Midbrain (tissue), 1 donor: Measurements from ENCODE around the gene PEX26.
"Not testable (repeated sequence)": the region's sequence is repeated elsewhere in the genome, so short reads cannot be mapped to it uniquely, and the experiment has no call there.

Source experiments
- DNase-seq: peaks from one replicate; lab custom pipeline; 2025; lab: John Stamatoyannopoulos, UW

The PEX26 gene

GRCh38 chr22:18119409-18120110 is 41.8 kb downstream of the PEX26 start:
- DNase-seq, result no peak

GRCh38 chr22:18120857-18121256 is 43.1 kb downstream of the PEX26 start:
- no peak for DNase-seq

DNA sequence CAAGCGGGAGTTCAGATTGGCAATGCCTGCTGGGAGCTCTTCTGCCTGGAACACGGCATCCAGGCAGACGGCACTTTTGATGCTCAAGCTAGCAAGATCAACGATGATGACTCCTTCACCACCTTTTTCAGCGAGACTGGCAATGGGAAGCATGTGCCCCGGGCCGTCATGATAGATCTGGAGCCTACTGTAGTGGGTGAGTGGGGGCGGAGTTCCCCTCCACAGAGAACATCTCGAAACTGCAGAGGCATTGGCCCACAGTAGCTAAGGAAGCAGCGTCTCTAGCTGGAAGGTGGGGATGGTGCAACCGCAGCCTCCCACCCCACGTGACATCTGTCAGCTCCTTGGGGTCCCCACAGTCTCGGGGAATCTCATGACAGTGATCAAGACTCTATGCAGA is 43.7 kb downstream of the PEX26 start:
- DNase-seq, result no peak

GRCh38 chr22:18121954-18122554 is 44.3 kb downstream of the PEX26 start:
- DNase-seq, result no peak

GRCh38 chr22:18123476-18124025 is 45.8 kb downstream of the PEX26 start:
- not testable (repeated sequence) for DNase-seq

DNA sequence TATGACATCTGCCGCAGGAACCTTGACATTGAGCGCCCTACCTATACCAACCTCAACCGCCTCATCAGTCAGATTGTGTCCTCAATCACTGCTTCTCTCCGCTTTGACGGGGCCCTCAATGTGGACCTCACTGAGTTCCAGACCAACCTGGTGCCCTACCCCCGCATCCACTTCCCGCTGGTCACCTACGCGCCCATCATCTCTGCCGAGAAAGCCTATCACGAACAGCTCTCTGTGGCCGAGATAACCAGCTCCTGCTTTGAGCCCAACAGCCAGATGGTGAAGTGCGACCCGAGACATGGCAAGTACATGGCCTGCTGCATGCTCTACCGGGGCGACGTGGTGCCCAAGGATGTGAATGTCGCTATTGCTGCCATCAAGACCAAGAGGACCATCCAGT is 48.8 kb downstream of the PEX26 start:
- no peak for DNase-seq

- no peak for DNase-seq
Measured at GRCh38 chr22:18130018-18130417, 52.2 kb downstream of the PEX26 start.

- no peak for DNase-seq
Measured at GRCh38 chr22:18130699-18131429, 53.1 kb downstream of the PEX26 start.

DNA sequence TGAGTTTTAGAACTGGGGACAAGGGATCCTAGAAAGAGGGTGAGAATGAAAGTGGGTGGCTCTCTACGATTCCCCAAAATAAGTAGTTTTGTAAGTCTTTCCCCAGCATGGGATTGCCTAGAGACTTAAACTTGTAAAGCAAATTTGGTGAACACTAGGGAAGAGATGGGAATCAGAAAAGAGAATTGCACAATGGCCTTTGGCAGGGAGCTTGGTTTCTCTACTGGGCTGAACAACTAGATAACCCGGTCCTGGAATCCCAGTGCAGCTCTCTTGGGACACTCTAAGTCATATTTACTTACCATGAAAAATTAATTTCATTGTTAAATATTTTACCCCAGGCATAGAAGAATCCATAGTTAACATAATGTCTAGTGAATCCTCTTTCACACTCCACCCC is 55.7 kb downstream of the PEX26 start:
- DNase-seq, result no peak

DNA sequence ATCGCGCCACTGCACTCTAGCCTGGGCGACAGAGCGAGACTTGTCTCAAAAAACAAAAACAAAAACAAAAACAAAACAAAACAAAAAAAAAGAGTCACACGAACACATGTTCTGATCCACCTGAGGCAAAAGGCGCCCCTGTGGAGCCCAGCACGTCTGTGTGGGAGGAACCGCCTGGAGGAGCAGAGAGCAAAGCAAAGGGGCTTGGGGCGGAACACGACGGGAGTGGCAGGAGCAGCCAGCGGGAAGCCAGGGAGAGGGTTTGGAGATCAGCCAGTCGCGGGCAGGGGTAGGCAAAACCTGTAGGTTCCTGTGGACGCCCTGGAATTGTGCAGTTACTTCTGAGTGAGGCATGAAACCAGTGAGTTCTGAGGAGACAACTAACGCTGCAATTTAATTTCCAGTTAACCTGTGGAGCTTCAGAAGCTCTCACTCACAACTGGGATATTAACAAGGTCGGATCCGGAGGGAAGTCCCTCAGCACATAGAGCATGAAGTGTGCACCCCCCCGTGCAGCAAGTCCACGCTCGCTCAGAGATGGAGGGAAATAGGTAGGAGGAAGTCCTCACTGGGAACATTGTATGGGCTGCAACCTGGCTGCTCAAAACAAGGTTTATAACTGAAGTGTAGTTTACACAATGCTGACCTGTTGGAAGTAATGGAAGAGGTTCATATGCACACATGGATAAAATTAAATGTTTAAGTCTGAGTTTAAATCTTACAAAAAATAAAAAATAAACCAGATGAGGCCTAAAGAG is 59.0 kb downstream of the PEX26 start:
- DNase-seq, result no peak

DNA sequence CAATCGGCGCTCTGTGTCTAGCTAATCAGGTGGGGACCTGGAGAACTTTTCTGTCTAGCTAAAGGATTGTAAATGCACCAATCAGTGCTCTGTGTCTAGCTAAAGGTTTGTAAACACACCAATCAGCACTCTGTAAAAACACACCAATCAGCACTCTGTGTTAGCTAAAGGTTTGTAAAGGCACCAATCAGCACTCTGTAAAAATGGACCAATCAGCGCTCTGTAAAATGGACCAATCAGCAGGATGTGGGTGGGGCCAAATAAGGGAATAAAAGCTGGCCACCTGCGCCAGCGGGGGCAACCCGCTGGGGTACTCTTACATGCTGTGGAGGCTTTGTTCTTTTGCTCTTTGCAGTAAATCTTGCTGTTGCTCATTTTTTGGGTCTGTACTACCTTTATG is 63.2 kb downstream of the PEX26 start:
- not testable (repeated sequence) for DNase-seq

DNA sequence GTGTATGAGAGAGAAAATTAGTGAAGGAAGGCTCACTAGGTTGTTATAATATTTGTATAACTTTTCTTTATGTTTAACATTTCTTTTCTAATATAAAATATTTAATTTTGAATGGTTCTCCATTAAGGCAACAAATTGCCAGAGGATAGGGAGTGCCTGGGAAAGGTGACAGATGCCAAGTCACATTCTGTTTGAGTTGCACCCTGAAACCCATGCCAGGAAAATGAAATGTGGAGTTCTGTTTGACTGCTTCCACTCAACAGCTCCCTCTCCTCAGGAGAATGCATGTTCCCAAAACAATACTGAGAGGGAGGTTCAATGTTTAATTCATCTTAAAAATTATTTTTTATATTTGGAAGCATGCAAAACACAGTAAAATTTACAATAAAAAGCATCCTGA is 66.3 kb downstream of the PEX26 start:
- no peak for DNase-seq

DNA sequence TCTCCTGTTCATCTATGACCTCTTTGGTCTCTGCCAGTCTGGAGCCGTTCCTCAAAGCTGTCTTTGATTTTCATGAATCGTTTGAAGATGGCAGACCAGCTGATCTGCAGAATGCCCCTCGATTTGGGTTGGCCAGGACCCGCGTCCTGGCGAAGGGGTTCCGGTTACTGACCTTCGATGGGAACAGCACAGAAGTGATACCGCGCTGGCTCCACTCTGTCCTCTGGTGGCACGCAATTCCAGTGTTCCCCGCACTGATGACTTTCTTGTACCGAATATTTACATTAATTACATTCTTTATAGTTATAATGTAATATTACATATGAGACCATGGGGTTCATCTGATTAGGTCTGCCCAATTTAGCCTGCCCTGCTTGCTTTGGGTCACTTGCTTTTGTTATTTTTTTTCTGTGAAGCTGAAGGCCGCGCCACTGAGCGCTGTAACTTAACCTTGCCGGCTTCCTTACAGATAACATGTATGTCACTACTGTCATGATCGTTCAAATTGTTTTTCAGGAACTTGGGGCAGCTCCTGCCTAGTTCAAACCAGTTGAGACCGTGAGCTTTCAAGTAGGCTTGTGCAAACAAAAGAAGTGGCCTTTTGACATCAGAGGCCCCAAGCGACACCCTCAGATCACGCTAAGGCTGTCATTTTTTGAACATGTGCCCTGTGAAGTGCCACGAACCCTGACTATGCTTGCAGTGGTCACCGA is 68.0 kb downstream of the PEX26 start:
- DNase-seq, result no peak

GRCh38 chr22:18146389-18146753 is 68.6 kb downstream of the PEX26 start:
- no peak for DNase-seq

GRCh38 chr22:18147791-18148190 is 70.0 kb downstream of the PEX26 start:
- DNase-seq, result no peak

DNA sequence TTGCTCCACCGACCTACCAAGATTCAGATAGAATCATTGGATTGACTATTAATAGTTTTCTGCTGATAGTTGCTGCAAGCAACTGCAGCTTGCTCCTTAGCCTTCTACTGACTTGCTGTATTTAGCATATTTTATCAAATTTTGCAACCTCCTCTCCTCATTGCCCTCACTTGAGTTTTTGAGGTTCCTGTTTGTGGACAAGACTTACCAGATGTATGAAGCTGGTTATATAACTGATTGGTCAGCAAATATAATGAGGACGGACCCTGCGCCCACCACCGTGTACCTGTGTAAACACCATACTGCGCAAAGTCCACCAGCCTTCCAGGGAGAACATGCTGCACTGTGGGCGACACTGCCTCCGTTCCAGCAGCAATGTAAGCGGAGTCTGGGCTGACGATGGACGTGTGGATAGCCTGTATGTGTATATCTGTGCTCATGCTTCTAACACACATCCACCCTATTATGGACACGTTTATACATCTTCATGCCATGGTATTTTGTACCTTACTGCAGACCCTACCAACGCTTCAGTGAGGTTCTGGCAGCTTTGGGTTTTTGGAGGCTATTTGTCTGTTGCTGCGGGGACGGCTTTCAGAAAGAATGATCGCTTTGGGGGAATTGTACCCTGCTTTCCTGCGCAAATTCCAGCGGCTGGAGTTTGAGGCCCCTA is 70.6 kb downstream of the PEX26 start:
- no peak for DNase-seq

- no peak for DNase-seq
Measured at GRCh38 chr22:18152519-18152918, 74.7 kb downstream of the PEX26 start.

DNA sequence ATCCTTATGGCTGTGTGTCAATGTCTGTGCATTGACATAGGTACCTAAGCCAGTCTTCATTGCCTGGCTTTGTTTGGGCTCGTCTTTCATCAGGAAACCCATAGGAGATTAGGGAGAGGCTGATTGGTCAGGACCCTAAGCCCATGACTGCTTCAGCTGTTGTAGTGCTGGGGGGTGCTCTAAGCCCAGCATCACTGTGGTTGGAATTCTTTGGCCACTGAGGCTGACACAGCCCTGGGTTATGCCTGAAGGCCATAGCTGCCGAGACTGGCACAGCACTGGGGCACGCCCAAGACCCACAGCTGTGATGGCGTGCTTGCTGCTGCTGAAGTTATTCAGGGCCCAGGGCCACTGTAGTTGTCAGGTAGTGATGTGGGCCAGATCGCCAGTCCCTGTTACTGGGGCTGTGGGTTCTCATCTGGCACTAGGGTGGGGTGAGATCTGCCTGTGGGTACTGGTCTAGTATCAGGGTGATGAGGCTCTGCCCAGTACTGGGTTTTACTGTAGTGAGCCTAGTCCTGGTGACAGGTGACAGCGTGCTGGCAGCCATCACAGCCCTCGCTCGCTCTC is 77.1 kb downstream of the PEX26 start:
- DNase-seq, result no peak
